HCT116 (cell line): ENCODE data around the gene HMCN1. TPM values are rescaled to one million over a fixed set of nuclear protein-coding genes. Genes with fewer than 3 reads are reported as not detected.
"Not testable (repeated sequence)": the region's sequence is repeated elsewhere in the genome, so short reads cannot be mapped to it uniquely, and the experiment has no call there.

Experiments used
- ATAC-seq: fragments of 200-7000 bp; cut with Tn5 transposase; 2 replicates; pipeline ENCODE4 v1.9.1; 2020; ENCODE audit warnings: mild to moderate bottlenecking, moderate library complexity
- BruUV-seq: library from RNA; stranded (reverse); fragments of 400-500 nt; replicated peaks from 2 replicates; lab custom pipeline; 2021; lab: Mats Ljungman, UMichigan
- CTCF ChIA-PET: fragments of 300-600 bp; sonication (Branson Sonifier 250); formaldehyde crosslinking; loops from one replicate; lab custom pipeline; 2021; ENCODE audit warnings: antibody characterized with exemption; lab: Charles Lee
- POLR2A ChIA-PET: fragments of 300-600, 350-600 bp; sonication (Branson Sonifier 250); formaldehyde crosslinking; loops from one replicate; lab custom pipeline; 2021; ENCODE audit warnings: antibody characterized with exemption; lab: Charles Lee
- RAD21 ChIA-PET, 2 experiments: fragments of 300-600 bp; sonication (Branson Sonifier 250); formaldehyde crosslinking; loops; one replicate each; lab custom pipeline; 2023; ENCODE audit warnings: low total read pairs in 2 of 2; ENCODE audit not compliant: uncharacterized antibody in 2 of 2, unreplicated experiment in 2 of 2, low non-redundant PET in 1 of 2; lab: Charles Lee
- DNase-seq: peaks from one replicate; pipeline ENCODE4 v3.0.0-alpha.2; 2010; ENCODE audit warnings: low read depth, low spot score
- H2AFZ ChIP-seq: fragments of 200-600 bp; shearing (Covaris generic), sonication (generic); 2 replicates; pipeline ENCODE4 v1.6.1; 2017; ENCODE audit warnings: low read depth, mixed run types, mixed read lengths, antibody characterized with exemption, low read length; ENCODE audit not compliant: poor library complexity, severe bottlenecking
- H3K27ac ChIP-seq: 2 replicates; pipeline ENCODE4 v1.5.1; 2012; ENCODE audit warnings: low read depth, low read length
- H3K27me3 ChIP-seq: fragments of 200-600 bp; sonication (generic); 2 replicates; pipeline ENCODE4 v1.6.1; 2016; ENCODE audit warnings: mixed run types, low read length, mixed read lengths; ENCODE audit not compliant: insufficient read depth
- H3K36me3 ChIP-seq, 2 experiments: fragments of 200-500 bp in 1 of 2; fragments of 200-600 bp in 1 of 2; sonication (Bioruptor generic) in 1 of 2; sonication (generic) in 1 of 2; 2 replicates each; pipeline versions ENCODE4 v1.5.1 to v1.6.1; 2014 to 2016; ENCODE audit warnings: low read length in 2 of 2, inconsistent platforms in 1 of 2, mixed read lengths in 1 of 2, mixed run types in 1 of 2; ENCODE audit not compliant: insufficient read depth in 2 of 2, control insufficient read depth in 1 of 2
- H3K4me1 ChIP-seq, 2 experiments: fragments of 200-600 bp in 1 of 2; sonication (generic) in 1 of 2; 2 replicates each; pipeline versions ENCODE4 v1.5.1 to v1.6.1; 2012 to 2017; ENCODE audit warnings: low read length in 2 of 2, inconsistent platforms in 1 of 2, mild to moderate bottlenecking in 1 of 2, mixed read lengths in 1 of 2, mixed run types in 1 of 2, moderate library complexity in 1 of 2; ENCODE audit not compliant: insufficient read depth in 2 of 2, control insufficient read depth in 1 of 2
- H3K4me2 ChIP-seq: fragments of 200-600 bp; sonication (generic); 2 replicates; pipeline ENCODE4 v1.6.1; 2017; ENCODE audit warnings: mixed run types, low read length, mixed read lengths
- H3K4me3 ChIP-seq, 2 experiments: fragments of 200-600 bp in 1 of 2; sonication (generic) in 1 of 2; replicated peaks in 1 of 2; 2 replicates each; pipeline ENCODE4 v1.5.1; 2011 to 2016; ENCODE audit warnings: low read length in 2 of 2, control low read depth in 1 of 2, low read depth in 1 of 2, mild to moderate bottlenecking in 1 of 2, mixed read lengths in 1 of 2, mixed run types in 1 of 2
- H3K79me2 ChIP-seq: fragments of 200-600 bp; sonication (generic); 2 replicates; pipeline ENCODE4 v1.6.1; 2017; ENCODE audit warnings: mild to moderate bottlenecking, mixed run types, low read length, moderate library complexity, mixed read lengths; ENCODE audit not compliant: insufficient read depth
- H3K9ac ChIP-seq: fragments of 200-600 bp; sonication (generic); 2 replicates; pipeline ENCODE4 v1.6.1; 2016; ENCODE audit warnings: low read length, mixed read lengths
- H3K9me2 ChIP-seq: fragments of 200-600 bp; sonication (generic), shearing (Covaris generic); 2 replicates; pipeline ENCODE4 v1.6.1; 2017; ENCODE audit warnings: mixed run types, mild to moderate bottlenecking, moderate library complexity; ENCODE audit not compliant: insufficient read depth
- H3K9me3 ChIP-seq, 2 experiments: fragments of 200-500 bp in 1 of 2; fragments of 200-600 bp in 1 of 2; sonication (Bioruptor generic) in 1 of 2; sonication (generic) in 1 of 2; 2 replicates each; pipeline ENCODE4 v1.6.1; 2014 to 2017; ENCODE audit warnings: low read length in 2 of 2, mixed read lengths in 2 of 2, inconsistent platforms in 1 of 2, low read depth in 1 of 2, mild to moderate bottlenecking in 1 of 2, mixed run types in 1 of 2, moderate library complexity in 1 of 2; ENCODE audit not compliant: control insufficient read depth in 1 of 2, insufficient read depth in 1 of 2
- H4K20me1 ChIP-seq: fragments of 200-600 bp; sonication (generic), shearing (Covaris generic); 2 replicates; pipeline ENCODE4 v1.6.1; 2017; ENCODE audit warnings: mixed run types, mild to moderate bottlenecking, moderate library complexity; ENCODE audit not compliant: insufficient read depth
- ELF1 ChIP-seq: IDR thresholded peaks from 2 replicates; pipeline ENCODE4 v1.6.1; 2012; ENCODE audit warnings: low read depth, borderline replicate concordance
- JUND ChIP-seq: IDR thresholded peaks from 2 replicates; pipeline ENCODE4 v1.6.1; 2012
- RAD21 ChIP-seq: IDR thresholded peaks from 2 replicates; pipeline ENCODE4 v1.6.1; 2012; ENCODE audit warnings: low read depth, mild to moderate bottlenecking
- SRF ChIP-seq: IDR thresholded peaks from 2 replicates; pipeline ENCODE4 v1.6.1; 2012; ENCODE audit warnings: low read depth
- YY1 ChIP-seq: IDR thresholded peaks from 2 replicates; pipeline ENCODE4 v1.6.1; 2011; ENCODE audit warnings: low read length, low read depth, moderate library complexity, mild to moderate bottlenecking; ENCODE audit not compliant: insufficient replicate concordance; ENCODE audit errors: extremely low read depth
- ZFX ChIP-seq: fragments of 450-650 bp; IDR thresholded peaks from 2 replicates; pipeline ENCODE4 v1.6.1; 2017
- intact Hi-C: fragments of 100-400 bp; cut with micrococcal nuclease; formaldehyde crosslinking; loops from 2 replicates; pipeline ENCODE4 v1.10.0; 2022
- total RNA-seq: library from RNA; stranded (reverse); gene quantifications from one replicate; pipeline ENCODE4 v1.2.1, GENCODE V29; 2021; ENCODE audit not compliant: unreplicated experiment
- TF ChIP-seq, protein P1 (sequence below): IDR thresholded peaks from 2 replicates; pipeline ENCODE4 v1.6.1; 2011; ENCODE audit warnings: mild to moderate bottlenecking, low read length, moderate library complexity; ENCODE audit not compliant: insufficient replicate concordance; ENCODE audit errors: extremely low read depth

HMCN1 gene
- total RNA-seq, 1 experiment from 2014 or later, result 0.59 TPM

DNA sequence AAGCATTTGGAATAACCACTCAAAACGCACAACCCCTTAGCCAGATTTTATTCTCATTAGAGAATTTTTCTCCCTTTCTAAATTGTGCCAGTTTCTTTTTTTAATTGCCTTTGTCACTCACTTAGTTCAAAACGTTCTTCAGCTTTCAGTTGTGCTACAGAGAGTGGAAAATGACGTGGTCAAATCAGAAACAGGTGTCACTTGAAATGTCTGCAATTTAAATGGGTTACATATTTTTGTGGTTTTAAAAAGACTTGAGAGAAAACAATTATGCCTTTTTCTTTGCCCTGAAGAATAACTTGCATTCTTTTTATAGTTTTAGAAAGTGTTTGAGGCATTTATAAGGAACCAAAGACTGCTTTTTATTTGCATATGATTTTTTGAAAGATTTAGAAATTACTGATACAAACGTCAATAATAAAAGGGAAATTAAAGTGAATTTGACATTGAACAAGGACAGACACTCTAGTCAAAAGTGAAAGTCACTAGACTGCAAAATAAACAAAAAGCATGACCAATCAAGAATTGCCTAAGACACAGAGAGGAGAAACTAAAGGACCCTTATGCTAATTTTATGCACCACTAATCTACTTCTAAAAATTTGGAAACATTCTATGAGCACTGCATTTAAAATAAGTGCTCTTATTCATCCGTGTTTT lies 449.9 kb downstream of the HMCN1 start:
- Histone ChIP-seq H3K9ac (no peak overlapping the region), H3K27me3 (no peaks in the 10 kb centered on the region), H3K79me2 (no peaks in the 10 kb centered on the region), H3K27ac (no peak overlapping the region), H3K9me3 (no peaks in the 10 kb centered on the region), H3K9me2 (no peaks in the 10 kb centered on the region), H3K36me3 (no peaks in the 10 kb centered on the region), H3K4me1 (peaks cover 0 to 41% of the 10 kb centered on the region in 2 experiments; a peak in 2 of 4 replicates), H2AFZ (no peak overlapping the region), H3K4me3 (no peak overlapping the region), H4K20me1 (no peaks in the 10 kb centered on the region), H3K4me2 (no peak overlapping the region)
- TF ChIP-seq YY1 (no peak), ELF1 (no peak), RAD21 (no peak), SRF (no peak), JUND (no peak), ZFX (no peak)
- TF ChIP-seq, protein P1, sequence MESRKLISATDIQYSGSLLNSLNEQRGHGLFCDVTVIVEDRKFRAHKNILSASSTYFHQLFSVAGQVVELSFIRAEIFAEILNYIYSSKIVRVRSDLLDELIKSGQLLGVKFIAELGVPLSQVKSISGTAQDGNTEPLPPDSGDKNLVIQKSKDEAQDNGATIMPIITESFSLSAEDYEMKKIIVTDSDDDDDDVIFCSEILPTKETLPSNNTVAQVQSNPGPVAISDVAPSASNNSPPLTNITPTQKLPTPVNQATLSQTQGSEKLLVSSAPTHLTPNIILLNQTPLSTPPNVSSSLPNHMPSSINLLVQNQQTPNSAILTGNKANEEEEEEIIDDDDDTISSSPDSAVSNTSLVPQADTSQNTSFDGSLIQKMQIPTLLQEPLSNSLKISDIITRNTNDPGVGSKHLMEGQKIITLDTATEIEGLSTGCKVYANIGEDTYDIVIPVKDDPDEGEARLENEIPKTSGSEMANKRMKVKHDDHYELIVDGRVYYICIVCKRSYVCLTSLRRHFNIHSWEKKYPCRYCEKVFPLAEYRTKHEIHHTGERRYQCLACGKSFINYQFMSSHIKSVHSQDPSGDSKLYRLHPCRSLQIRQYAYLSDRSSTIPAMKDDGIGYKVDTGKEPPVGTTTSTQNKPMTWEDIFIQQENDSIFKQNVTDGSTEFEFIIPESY, result no peak
- ATAC-seq, result no peak
- BruUV-seq, result no TSS peak
- ChIA-PET POLR2A (no interaction called here), RAD21 (no interaction called here), CTCF (no interaction called here)
- no peak for DNase-seq
- intact Hi-C loops, result no loop called here

DNA sequence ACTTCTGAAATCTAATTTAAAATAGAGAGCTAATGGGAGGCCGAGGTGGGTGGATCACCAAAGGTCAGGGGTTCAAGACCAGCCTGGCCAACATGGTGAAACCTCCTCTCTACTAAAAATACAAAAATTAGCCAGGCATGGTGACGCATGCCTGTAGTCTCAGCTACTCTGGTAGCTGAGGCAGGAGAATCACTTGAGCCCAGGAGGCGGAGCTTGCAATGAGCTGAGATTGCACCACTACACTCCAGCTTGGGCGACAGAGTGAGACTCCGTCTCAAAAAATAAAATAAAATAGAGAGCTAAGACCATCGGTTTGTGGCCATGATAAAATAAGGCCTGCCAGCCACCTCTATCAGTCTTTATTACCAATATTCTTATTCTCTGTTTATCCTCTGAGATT lies 452.1 kb downstream of the HMCN1 start:
- intact Hi-C loops, H3K36me3 ChIP-seq, POLR2A ChIA-PET, H3K27ac ChIP-seq, ATAC-seq, H3K9me3 ChIP-seq, H4K20me1 ChIP-seq, CTCF ChIA-PET, H3K27me3 ChIP-seq, H3K79me2 ChIP-seq, DNase-seq, H3K9me2 ChIP-seq, H3K4me3 ChIP-seq, RAD21 ChIA-PET, H2AFZ ChIP-seq, BruUV-seq, H3K9ac ChIP-seq, H3K4me2 ChIP-seq: not testable (repeated sequence)
- peaks cover 0 to 41% of the 10 kb centered on the region in 2 experiments; a peak in 2 of 4 replicates for H3K4me1 ChIP-seq
